PC-3 (cell line): ENCODE data around the gene FAM222A. TPM values are rescaled to one million over a fixed set of nuclear protein-coding genes. Genes with fewer than 3 reads are reported as not detected.

ENCODE experiments used
- ATAC-seq: fragments of 200-7000 bp; cut with Tn5 transposase; 2 replicates; pipeline ENCODE4 v1.9.1; 2020; ENCODE audit warnings: mild to moderate bottlenecking, moderate library complexity
- BruUV-seq: library from RNA; stranded (reverse); fragments of 400-500 nt; replicated peaks from 2 replicates; lab custom pipeline; 2021; lab: Mats Ljungman, UMichigan
- CTCF ChIA-PET: fragments of 300-600 bp; sonication (Branson Sonifier 250); formaldehyde crosslinking; loops from one replicate; lab custom pipeline; 2022; ENCODE audit warnings: antibody characterized with exemption; lab: Charles Lee
- POLR2A ChIA-PET: fragments of 300-600 bp; sonication (Branson Sonifier 250); formaldehyde crosslinking; loops from one replicate; lab custom pipeline; 2022; ENCODE audit warnings: antibody characterized with exemption; ENCODE audit not compliant: unreplicated experiment; lab: Charles Lee
- DNase-seq: peaks from one replicate; pipeline ENCODE4 v3.0.0-alpha.2; 2015
- H2AFZ ChIP-seq: fragments of 300-600 bp; sonication (generic); 2 replicates; pipeline ENCODE4 v1.6.0; 2016; ENCODE audit warnings: antibody characterized with exemption, low read length
- H3F3A ChIP-seq: fragments of 300-600 bp; sonication (generic); one replicate; pipeline ENCODE4 v1.6.0; 2017; ENCODE audit warnings: antibody characterized with exemption, low read length, control low read depth, mild to moderate bottlenecking; ENCODE audit not compliant: unreplicated experiment
- H3K27ac ChIP-seq: fragments of 300-600 bp; sonication (generic); 2 replicates; pipeline ENCODE4 v1.5.1; 2016; ENCODE audit warnings: mild to moderate bottlenecking, low read length
- H3K27me3 ChIP-seq: fragments of 300-600 bp; sonication (generic); 2 replicates; pipeline ENCODE4 v1.6.1; 2016; ENCODE audit warnings: low read length, mixed read lengths
- H3K36me3 ChIP-seq: fragments of 300-600 bp; sonication (generic); 2 replicates; pipeline ENCODE4 v1.6.1; 2016; ENCODE audit warnings: low read depth, mixed run types, low read length, mixed read lengths
- H3K4me1 ChIP-seq: fragments of 300-600 bp; sonication (generic); 2 replicates; pipeline ENCODE4 v1.5.1; 2016; ENCODE audit warnings: low read length; ENCODE audit not compliant: insufficient read depth
- H3K4me2 ChIP-seq: fragments of 300-600 bp; sonication (generic); 2 replicates; pipeline ENCODE4 v1.6.0; 2016; ENCODE audit warnings: low read length
- H3K4me3 ChIP-seq: fragments of 300-600 bp; sonication (generic); 2 replicates; pipeline ENCODE4 v1.5.1; 2016; ENCODE audit warnings: mild to moderate bottlenecking, low read length, mixed read lengths
- H3K79me2 ChIP-seq: fragments of 300-600 bp; sonication (generic); 2 replicates; pipeline ENCODE4 v1.6.1; 2017; ENCODE audit warnings: low read length, mixed read lengths
- H3K9ac ChIP-seq: fragments of 300-600 bp; sonication (generic); 2 replicates; pipeline ENCODE4 v1.6.0; 2016; ENCODE audit warnings: mild to moderate bottlenecking, low read length
- H3K9me2 ChIP-seq: fragments of 300-600 bp; sonication (generic); replicated peaks from 2 replicates; pipeline ENCODE4 v1.6.1; 2016; ENCODE audit warnings: mixed run types, low read length, mixed read lengths
- H3K9me3 ChIP-seq: fragments of 300-600 bp; sonication (generic); 2 replicates; pipeline ENCODE4 v1.6.1; 2016; ENCODE audit warnings: low read length, mixed read lengths
- H4K20me1 ChIP-seq: fragments of 300-600 bp; sonication (generic); 2 replicates; pipeline ENCODE4 v1.6.1; 2016; ENCODE audit warnings: low read length, mixed read lengths
- CTCF ChIP-seq: fragments of 300-600 bp; sonication (generic); conservative IDR thresholded peaks from 2 replicates; pipeline ENCODE4 v1.5.1; 2017; ENCODE audit warnings: antibody characterized with exemption, low read depth, mild to moderate bottlenecking, low read length
- EZH2 ChIP-seq: fragments of 300-600 bp; sonication (generic); IDR thresholded peaks from one replicate; pipeline ENCODE4 v1.6.1; 2017; ENCODE audit warnings: antibody characterized with exemption, mild to moderate bottlenecking, low read length; ENCODE audit not compliant: unreplicated experiment
- EZH2phosphoT487 ChIP-seq: fragments of 300-600 bp; sonication (generic); IDR thresholded peaks from 2 replicates; pipeline ENCODE4 v1.6.1; 2018; ENCODE audit warnings: mild to moderate bottlenecking, antibody characterized with exemption, low read length, borderline replicate concordance
- intact Hi-C: fragments of 100-400 bp; cut with micrococcal nuclease; formaldehyde crosslinking; loops from 2 replicates; pipeline ENCODE4 v1.9.0; 2023
- total RNA-seq: library from RNA; depleted of rRNA; stranded (reverse); fragments of >200 nt; gene quantifications from 2 replicates; pipeline ENCODE4 v1.2.3, GENCODE V29; 2014

Gene FAM222A
- total RNA-seq, 1 experiment from 2014 or later, result 11.7 TPM

GRCh38 chr12:109776624-109777023 is 63.0 kb downstream of the FAM222A start:
- H3K27me3 ChIP-seq, result no peaks in the 10 kb centered on the region
- H3K36me3 ChIP-seq, result no peaks in the 10 kb centered on the region
- no peaks in the 10 kb centered on the region for H4K20me1 ChIP-seq
- H3K4me1 ChIP-seq, result peaks cover 27% of the 10 kb centered on the region
- no peak overlapping the region for H3K9ac ChIP-seq
- POLR2A ChIA-PET, result no interaction called here
- H3K4me3 ChIP-seq, result no peak overlapping the region
- no peak overlapping the region for H3K4me2 ChIP-seq
- peaks cover 11% of the 10 kb centered on the region for H3K79me2 ChIP-seq
- TF ChIP-seq EZH2phosphoT487 (no peak), CTCF (no peak), EZH2 (no peak)
- H3K9me2 ChIP-seq, result no peaks in the 10 kb centered on the region
- DNase-seq (no peak), ATAC-seq (no peak)
- BruUV-seq, result no TSS peak
- CTCF ChIA-PET, result no interaction called here
- H3F3A ChIP-seq, result no peaks in the 10 kb centered on the region
- no peak overlapping the region for H3K27ac ChIP-seq
- intact Hi-C loops, result no loop called here
- H3K9me3 ChIP-seq, result no peaks in the 10 kb centered on the region
- no peak overlapping the region for H2AFZ ChIP-seq

GRCh38 chr12:109777544-109777943 is 63.9 kb downstream of the FAM222A start:
- BruUV-seq, result no TSS peak
- Histone ChIP-seq H3K79me2 (peaks cover 2% of the 10 kb centered on the region; the same call in 1 of the 2 replicates), H3K9me3 (no peaks in the 10 kb centered on the region), H2AFZ (peak overlapping the region; percentile 47), H3K4me1 (peaks cover 24% of the 10 kb centered on the region), H3K9me2 (no peaks in the 10 kb centered on the region), H3K9ac (no peak overlapping the region), H3K27ac (no peak overlapping the region), H4K20me1 (no peaks in the 10 kb centered on the region), H3K36me3 (no peaks in the 10 kb centered on the region), H3F3A (no peaks in the 10 kb centered on the region), H3K4me2 (0 out of 2 replicates have a peak overlapping the region, but pooled peaks have one; percentile 13), H3K4me3 (no peak overlapping the region), H3K27me3 (no peaks in the 10 kb centered on the region)
- DNase-seq (peak; percentile 30), ATAC-seq (no peak)
- TF ChIP-seq EZH2phosphoT487 (no peak), EZH2 (no peak), CTCF (no peak)
- POLR2A ChIA-PET, result no interaction called here
- intact Hi-C loops, result no loop called here
- CTCF ChIA-PET, result interaction anchor here (1.0 kb wide), 1 partner anchor 180 kb away, joined by 4 read pairs; no protein-coding TSS in a partner anchor

GRCh38 chr12:109778684-109779083 is 65.1 kb downstream of the FAM222A start:
- no peaks in the 10 kb centered on the region for H3K27me3 ChIP-seq
- no TSS peak for BruUV-seq
- ChIA-PET POLR2A (no interaction called here), CTCF (interaction anchor here (0.6 kb wide), 1 partner anchor 24 kb away, joined by 11 read pairs; no protein-coding TSS in a partner anchor)
- TF ChIP-seq EZH2phosphoT487 (no peak), EZH2 (no peak), CTCF (no peak)
- H3K4me2 ChIP-seq, result no peak overlapping the region
- intact Hi-C loops, result no loop called here
- no peaks in the 10 kb centered on the region for H3K79me2 ChIP-seq
- peaks cover 12% of the 10 kb centered on the region for H3K4me1 ChIP-seq
- H3K9ac ChIP-seq, result no peak overlapping the region
- no peak overlapping the region for H3K4me3 ChIP-seq
- H3F3A ChIP-seq, result no peaks in the 10 kb centered on the region
- no peak for DNase-seq
- no peaks in the 10 kb centered on the region for H3K9me3 ChIP-seq
- no peak overlapping the region for H3K27ac ChIP-seq
- no peaks in the 10 kb centered on the region for H3K36me3 ChIP-seq
- ATAC-seq, result no peak
- no peak overlapping the region for H2AFZ ChIP-seq
- no peaks in the 10 kb centered on the region for H4K20me1 ChIP-seq
- H3K9me2 ChIP-seq, result no peaks in the 10 kb centered on the region
